ENCODE measurements around the gene KLHL40.

GRCh38 chr3:42668413-42668760 is 16.9 kb upstream of the KLHL40 start:
- TF ChIP-seq CTCF (IDR thresholded peaks at IDR 0.05; ENCODE audit: low read length) (no peak), EZH2 (optimal IDR thresholded peaks at IDR 0.05; ENCODE audit: low read depth, low read length) (no peak), EZH2phosphoT487 (IDR thresholded peaks at IDR 0.05; ENCODE audit: low read length) (no peak)
